Daoy (cell line): ENCODE data around the gene RSPRY1. TPM values are rescaled to one million over a fixed set of nuclear protein-coding genes. Genes with fewer than 3 reads are reported as not detected.

Source experiments
- DNase-seq: peaks from one replicate; pipeline ENCODE4 v3.0.0-alpha.2; 2015; ENCODE audit warnings: low read depth
- total RNA-seq: library from RNA; depleted of rRNA; stranded (reverse); fragments of >200 nt; shearing (Covaris generic); gene quantifications from 2 replicates; pipeline ENCODE4 v1.2.3, GENCODE V29; 2014; rRNA removed

The RSPRY1 gene
- total RNA-seq = 30.3 and 32.2 TPM in 2 replicates

DNA sequence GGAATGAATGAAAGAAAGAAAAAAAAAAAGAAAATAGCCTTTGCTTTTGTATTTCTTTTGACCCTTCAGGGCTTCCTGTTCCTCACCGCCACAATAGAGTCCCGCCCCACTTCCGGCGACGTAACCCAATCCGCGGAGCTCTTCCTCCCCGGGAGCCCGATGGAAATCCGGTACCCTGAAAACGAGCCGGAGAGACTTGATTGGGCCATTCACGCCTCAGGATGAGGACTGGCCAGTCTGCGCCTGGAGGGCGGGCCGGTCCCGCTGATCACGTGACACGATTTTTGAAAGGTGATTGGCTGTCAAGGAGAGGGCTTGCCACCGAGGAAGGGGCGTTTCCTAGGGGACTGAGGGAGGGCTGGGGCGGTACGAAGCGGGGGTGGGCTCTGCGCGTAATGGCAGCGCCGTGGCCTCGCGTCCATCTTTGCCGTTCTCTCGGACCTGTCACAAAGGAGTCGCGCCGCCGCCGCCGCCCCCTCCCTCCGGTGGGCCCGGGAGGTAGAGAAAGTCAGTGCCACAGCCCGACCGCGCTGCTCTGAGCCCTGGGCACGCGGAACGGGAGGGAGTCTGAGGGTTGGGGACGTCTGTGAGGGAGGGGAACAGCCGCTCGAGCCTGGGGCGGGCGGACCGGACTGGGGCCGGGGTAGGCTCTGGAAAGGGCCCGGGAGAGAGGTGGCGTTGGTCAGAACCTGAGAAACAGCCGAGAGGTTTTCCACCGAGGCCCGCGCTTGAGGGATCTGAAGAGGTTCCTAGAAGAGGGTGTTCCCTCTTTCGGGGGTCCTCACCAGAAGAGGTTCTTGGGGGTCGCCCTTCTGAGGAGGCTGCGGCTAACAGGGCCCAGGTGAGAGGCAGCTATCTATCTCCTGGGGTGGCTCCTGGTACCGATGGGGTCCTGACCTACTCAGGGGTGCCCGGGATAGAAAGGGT is at the start of gene RSPRY1, which contains the start of gene PSME3IP1:
RSPRY1 (plus strand) TSS at position 385 of the 927 bp plus-strand sequence. CDS start 18,330 bp downstream, outside the sequence.
PSME3IP1 (minus strand) TSS at position 95 of the 927 bp plus-strand sequence. CDS start 12,185 bp downstream, outside the sequence.
- peak; percentile 99 for DNase-seq

GRCh38 chr16:57137043-57137442 is 49.1 kb upstream of the RSPRY1 start:
- DNase-seq = no peak

DNA sequence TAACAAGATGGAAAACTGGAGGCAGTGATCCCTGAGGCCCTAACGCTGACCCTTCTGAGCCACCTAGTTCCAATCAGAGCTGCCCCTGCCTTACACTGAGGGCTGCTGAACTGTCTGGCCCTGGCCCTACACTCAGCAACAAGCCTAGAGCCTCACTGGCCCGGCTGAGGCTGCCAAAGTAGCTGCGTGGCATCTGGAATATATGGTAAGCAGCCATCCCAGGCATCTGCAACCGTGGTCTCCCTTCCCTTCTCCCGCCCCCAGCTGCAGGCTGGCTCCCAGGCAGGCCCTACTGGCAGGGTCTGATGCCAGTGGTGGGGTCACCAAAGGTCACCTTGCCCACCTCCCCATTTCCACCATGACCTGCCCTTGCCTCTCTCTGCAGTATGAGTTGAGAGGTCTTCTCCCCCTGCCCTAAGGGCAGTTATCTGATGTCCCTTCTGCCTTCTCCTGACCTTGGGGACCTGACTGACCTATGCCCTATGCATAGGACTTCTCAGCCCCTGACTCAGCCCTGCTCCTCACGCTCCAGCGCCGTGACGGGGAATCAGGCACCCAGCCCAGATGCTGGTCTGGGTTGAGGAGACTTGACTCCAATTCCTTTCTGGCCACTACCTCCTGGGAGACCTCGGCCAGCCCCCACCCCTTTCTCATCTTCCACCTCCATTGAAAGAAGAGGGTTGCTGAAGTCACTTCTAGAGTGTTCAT is 48.4 kb upstream of the RSPRY1 start:
- DNase-seq = no peak

- no peak for DNase-seq
These were observed 47.7 kb upstream of the RSPRY1 start for GRCh38 chr16:57138281-57138935.

DNA sequence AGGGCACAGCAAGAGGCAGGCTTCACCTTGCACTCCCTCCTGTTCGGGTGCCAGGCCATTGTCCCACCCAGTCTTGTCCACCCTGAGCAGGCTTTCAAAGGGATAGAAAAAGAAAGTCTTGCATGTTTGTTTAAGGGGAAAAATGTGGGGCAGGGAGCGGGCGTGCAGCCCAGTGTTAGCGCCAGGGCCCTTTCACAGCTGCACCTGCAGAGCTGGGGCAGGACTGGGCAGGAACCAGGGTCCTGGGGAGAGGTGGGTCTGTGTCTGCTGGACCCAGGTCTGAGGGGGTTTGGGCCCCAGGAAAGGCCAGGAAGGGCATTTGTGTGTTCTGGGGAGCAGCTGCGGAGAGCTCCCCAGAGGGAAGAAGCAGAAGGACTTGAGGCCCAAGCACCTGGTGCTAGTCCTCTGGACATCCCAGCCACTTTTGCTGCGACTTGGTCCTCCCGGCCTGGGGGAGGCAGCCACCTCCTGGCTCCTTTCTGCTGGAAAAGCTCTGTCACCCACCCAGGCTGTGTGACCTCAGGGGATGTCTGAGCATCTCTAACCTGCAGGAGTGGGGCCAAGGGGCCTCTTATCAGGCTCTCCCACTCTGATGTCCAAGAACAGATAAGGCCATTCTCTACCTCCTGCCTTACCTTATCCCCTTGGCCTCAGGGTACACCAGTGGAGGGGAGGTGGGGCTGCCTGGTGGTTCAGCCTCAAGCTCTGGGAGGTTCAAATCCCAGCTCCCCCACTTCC is 45.0 kb upstream of the RSPRY1 start:
- no peak for DNase-seq

GRCh38 chr16:57141822-57142631 is 44.1 kb upstream of the RSPRY1 start:
- no peak for DNase-seq

GRCh38 chr16:57143149-57143921 is 42.8 kb upstream of the RSPRY1 start:
- DNase-seq = no peak

GRCh38 chr16:57144027-57144426 is 42.1 kb upstream of the RSPRY1 start:
- DNase-seq = no peak

DNA sequence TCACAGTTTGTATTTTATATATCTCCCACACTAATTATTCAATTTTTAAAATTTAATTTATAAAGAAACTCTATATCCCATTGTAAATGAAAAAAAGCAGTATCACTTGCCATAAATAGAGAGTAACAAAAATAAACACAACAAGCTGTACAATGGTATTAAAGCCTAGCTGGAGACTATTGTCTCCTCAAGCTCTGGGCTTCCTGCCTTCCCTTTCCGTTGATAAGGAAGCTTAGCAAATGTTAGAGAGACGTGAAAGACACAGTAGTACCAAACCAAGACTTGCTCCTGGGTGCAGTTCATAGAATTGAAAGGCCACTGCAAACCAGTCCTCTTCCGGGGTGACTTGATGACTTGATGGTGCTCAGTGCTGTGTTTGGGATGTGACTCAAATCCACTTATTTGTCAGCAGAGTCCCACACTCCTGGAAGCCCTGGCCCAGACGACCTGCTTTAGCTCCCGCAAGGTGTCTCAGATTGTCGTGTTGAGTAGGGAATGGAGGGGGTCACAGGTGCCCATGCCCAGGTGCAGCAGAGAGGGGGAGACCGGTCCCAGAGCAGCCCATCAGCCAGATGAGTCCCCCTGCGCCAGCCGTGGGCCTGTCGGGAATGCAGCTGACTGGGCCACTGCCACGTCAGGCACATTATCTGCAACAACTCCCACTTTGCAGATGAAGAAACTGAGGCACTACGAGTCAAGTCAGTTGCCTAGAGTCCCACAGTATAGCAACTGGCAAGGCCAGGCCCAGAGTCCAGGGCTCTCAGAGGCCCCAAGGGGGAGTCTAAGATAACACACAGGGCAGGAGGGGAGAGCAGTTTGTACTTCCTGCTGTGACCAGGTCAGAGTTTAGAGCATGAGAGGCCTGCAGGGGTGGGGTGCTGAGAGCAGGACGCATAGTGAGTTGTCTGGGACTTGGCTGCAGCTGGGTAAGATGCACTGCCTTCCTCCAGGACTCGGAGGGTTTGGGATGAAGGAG is 40.8 kb upstream of the RSPRY1 start:
- DNase-seq = no peak

DNA sequence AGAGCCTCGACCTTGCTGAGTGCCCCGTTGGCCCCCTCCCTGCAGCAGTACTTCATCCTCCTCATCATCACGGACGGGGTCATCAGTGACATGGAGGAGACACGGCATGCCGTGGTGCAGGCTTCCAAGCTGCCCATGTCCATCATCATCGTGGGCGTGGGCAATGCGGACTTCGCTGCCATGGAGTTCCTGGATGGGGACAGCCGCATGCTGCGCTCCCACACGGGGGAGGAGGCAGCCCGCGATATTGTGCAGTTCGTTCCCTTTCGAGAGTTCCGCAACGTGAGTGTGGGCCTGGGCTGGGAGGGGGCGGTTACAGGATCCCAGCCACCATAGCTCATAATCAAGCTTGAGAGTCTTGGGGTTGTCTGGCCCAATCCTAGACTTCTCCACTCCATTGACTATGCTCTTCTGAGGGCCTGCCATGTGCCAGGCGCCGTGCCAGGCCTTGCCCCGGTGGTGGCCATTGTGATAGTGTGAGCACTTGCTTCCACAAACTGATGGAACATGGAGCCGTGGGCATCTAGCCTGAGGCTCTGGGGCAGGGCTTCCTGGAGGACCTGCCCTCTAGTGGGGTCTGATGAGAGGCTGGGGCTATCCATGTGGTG is 40.0 kb upstream of the RSPRY1 start:
- no peak for DNase-seq

- DNase-seq = no peak
These were observed 39.4 kb upstream of the RSPRY1 start for GRCh38 chr16:57146735-57147134.

- no peak for DNase-seq
These were observed 38.5 kb upstream of the RSPRY1 start for GRCh38 chr16:57147381-57148221.

DNA sequence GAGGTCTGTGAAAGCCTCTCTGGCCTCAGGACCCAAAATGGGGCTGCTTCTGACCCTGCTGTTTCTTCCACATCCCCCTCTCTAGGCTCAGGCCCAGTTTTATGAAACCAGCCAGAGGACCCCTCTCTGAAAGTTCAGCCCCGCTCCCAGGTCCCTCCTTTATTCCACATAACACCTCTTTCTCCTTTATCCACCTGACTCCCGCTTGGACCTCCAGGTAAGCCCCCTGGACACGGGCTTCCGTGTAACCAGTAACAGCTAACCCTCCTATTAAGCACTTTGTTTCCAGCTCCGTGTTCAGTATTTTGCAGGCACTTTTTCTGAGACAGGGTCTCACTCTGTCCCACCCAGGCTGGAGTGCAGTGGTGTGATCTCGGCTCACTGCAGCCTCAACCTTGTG is 37.6 kb upstream of the RSPRY1 start:
- DNase-seq = no peak

DNA sequence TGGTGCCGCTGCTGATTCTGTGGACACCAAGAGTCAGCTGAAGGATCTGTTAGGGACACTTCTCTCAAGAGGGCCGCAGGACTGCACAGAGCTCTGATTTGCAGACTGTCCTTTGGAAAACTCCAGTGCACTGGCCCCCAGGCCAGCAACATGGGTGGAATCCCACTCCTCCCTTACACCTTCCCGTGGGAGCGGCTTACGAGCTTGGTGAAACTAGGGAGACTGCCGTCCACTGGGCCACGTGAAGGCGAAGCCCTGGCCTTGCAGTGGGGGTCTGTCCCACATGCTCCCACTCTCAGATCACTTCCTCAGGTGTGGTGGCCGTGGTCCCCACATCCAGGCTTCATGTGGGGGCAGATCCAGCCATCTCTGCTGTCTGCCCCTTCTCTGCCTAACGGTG is 36.7 kb upstream of the RSPRY1 start:
- no peak for DNase-seq

- no peak for DNase-seq
These were observed 35.3 kb upstream of the RSPRY1 start for GRCh38 chr16:57150682-57151330.

DNA sequence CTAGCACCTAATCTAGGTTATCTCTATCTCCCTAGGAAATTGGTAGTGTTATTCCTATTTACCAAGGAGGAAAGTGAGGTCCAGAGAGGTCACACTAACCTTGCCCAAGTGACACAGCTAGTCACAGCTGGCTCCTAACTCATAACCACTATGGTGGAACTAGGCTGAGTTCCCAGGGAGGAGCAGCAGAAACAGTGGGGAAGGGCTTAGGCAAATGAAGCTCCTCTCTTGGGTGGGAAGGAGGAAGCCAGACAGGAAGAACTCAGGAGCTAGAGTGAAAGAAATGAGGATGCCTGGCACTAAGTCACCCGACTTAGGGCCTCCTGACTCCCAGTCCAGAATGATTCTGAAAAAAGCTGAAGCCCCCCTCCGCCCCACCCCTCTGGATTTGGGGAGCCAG is 34.8 kb upstream of the RSPRY1 start:
- no peak for DNase-seq
